CD1c-positive myeloid dendritic cell (primary cell): ENCODE data around the gene TLR9.
"Not testable (repeated sequence)": the region's sequence is repeated elsewhere in the genome, so short reads cannot be mapped to it uniquely, and the experiment has no call there.

Experiments
- DNase-seq: peaks from one replicate; pipeline ENCODE4 v3.0.0-alpha.2; 2016; ENCODE audit errors: extremely low spot score

Gene TLR9

GRCh38 chr3:52225452-52226228, at the start of gene TLR9:
TSS of gene TLR9 (minus strand) at chr3:52225645. CDS start at chr3:52225529, 116 bp downstream.
- peak; percentile 76 for DNase-seq

GRCh38 chr3:52274781-52275180, 49.3 kb upstream of the TLR9 start:
- not testable (repeated sequence) for DNase-seq

GRCh38 chr3:52272831-52273230, 47.4 kb upstream of the TLR9 start:
- DNase-seq: no peak

GRCh38 chr3:52272172-52272571, 46.7 kb upstream of the TLR9 start:
- not testable (repeated sequence) for DNase-seq

- DNase-seq: peak; percentile 76
These were observed 44.9 kb upstream of the TLR9 start for GRCh38 chr3:52270252-52270754.

GRCh38 chr3:52269776-52270175, 44.3 kb upstream of the TLR9 start:
- DNase-seq: peak; percentile 61

- no peak for DNase-seq
These were observed 42.6 kb upstream of the TLR9 start for GRCh38 chr3:52268036-52268435.

- DNase-seq: no peak
These were observed 39.9 kb upstream of the TLR9 start for GRCh38 chr3:52265387-52265786.

- DNase-seq: no peak
These were observed 37.0 kb upstream of the TLR9 start for GRCh38 chr3:52262447-52262846.

- no peak for DNase-seq
These were observed 34.0 kb upstream of the TLR9 start for GRCh38 chr3:52259448-52259847.

GRCh38 chr3:52259035-52259434, 33.6 kb upstream of the TLR9 start:
- DNase-seq: no peak

GRCh38 chr3:52257911-52258310, 32.5 kb upstream of the TLR9 start:
- DNase-seq: no peak

GRCh38 chr3:52256622-52257021, 31.2 kb upstream of the TLR9 start:
- no peak for DNase-seq

- no peak for DNase-seq
These were observed 30.7 kb upstream of the TLR9 start for GRCh38 chr3:52256159-52256558.

GRCh38 chr3:52254608-52255007, 29.2 kb upstream of the TLR9 start:
- no peak for DNase-seq

GRCh38 chr3:52253314-52254304, 28.2 kb upstream of the TLR9 start:
- peak; percentile 96 for DNase-seq

GRCh38 chr3:52250122-52250521, 24.7 kb upstream of the TLR9 start:
- DNase-seq: no peak

- no peak for DNase-seq
These were observed 24.2 kb upstream of the TLR9 start for GRCh38 chr3:52249683-52250082.

GRCh38 chr3:52248816-52249547, 23.5 kb upstream of the TLR9 start:
- no peak for DNase-seq

- DNase-seq: no peak
These were observed 22.7 kb upstream of the TLR9 start for GRCh38 chr3:52248165-52248541.

- peak; percentile 52 for DNase-seq
These were observed 22.1 kb upstream of the TLR9 start for GRCh38 chr3:52247409-52248164.
